ENCODE data around the gene SUFU.
"Not testable (repeated sequence)": the region's sequence is repeated elsewhere in the genome, so short reads cannot be mapped to it uniquely, and the experiment has no call there.

The SUFU gene

DNA sequence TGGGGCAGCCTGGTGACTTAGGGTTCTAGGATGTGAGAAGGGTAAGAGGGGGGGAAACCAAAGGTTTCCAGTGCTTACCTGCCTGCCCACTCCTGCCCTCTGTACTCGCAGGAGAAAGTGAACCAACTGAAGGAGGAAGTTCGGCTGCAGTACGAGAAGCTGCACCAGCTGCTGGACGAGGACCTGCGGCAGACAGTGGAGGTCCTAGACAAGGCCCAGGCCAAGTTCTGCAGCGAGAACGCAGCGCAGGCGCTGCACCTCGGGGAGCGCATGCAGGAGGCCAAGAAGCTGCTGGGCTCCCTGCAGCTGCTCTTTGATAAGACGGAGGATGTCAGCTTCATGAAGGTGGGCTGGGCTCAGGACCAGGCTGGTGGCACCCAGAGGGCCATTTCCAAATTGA is 151.2 kb downstream of the SUFU start:
- no peak for DNase-seq

- no peak for DNase-seq
Observed at GRCh38 chr10:102656026-102656425, 152.3 kb downstream of the SUFU start.

GRCh38 chr10:102656791-102657371 is 153.1 kb downstream of the SUFU start:
- no peak for DNase-seq

GRCh38 chr10:102657451-102657850 is 153.7 kb downstream of the SUFU start:
- DNase-seq: no peak

- no peak for DNase-seq
Observed at GRCh38 chr10:102657984-102658724, 154.4 kb downstream of the SUFU start.

GRCh38 chr10:102658802-102659201 is 155.0 kb downstream of the SUFU start:
- no peak for DNase-seq

GRCh38 chr10:102660888-102661657 is 157.3 kb downstream of the SUFU start:
- peak; percentile 57 for DNase-seq

DNA sequence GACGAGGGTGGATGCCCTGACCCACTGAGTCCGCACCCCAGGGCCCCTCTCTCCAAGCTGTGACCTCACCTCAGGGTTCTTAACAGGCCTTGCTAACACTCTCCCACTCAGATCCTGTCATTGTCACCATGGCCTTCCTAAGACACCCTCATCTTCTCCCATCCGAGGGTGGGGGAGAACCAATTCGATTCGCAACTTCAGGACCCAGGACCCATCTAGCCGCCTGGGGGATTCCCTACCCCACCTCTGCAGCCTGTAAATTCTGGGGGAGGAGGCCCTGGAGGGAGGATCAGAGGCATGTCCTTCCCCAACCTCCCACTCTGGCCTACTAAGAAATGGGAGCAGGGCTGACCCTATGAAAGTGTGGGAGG is 157.9 kb downstream of the SUFU start:
- DNase-seq: no peak

DNA sequence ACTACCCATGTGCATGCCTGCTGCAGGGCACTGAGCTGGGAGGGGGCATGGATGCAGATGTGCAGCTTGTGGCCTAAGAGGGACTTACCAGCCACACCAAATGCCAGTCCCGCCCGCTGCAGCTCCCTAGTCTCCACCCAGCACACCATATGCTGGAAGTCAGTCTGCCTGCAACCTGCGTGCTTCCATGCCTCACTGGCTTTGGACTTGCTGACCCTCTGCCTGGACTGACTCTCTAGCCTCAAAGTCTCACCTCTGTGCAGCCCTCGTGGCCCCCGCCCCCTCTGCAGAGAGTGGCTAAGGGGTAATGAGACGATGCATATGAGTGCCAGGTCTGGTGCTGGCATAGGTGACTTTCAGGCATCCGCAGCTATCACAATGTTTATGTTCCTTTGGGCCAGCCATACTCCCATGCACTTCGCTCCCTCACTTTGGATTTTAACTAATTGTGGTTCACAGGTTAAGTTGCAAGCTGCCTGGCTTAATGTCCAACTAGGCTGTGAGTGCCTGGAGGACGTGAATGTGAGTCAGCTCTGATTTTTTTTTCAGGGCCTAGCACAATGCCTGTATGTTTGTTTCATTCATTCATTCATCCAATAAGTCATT is 162.2 kb downstream of the SUFU start:
- DNase-seq: no peak

- not testable (repeated sequence) for DNase-seq
Observed at GRCh38 chr10:102667411-102667810, 163.6 kb downstream of the SUFU start.

DNA sequence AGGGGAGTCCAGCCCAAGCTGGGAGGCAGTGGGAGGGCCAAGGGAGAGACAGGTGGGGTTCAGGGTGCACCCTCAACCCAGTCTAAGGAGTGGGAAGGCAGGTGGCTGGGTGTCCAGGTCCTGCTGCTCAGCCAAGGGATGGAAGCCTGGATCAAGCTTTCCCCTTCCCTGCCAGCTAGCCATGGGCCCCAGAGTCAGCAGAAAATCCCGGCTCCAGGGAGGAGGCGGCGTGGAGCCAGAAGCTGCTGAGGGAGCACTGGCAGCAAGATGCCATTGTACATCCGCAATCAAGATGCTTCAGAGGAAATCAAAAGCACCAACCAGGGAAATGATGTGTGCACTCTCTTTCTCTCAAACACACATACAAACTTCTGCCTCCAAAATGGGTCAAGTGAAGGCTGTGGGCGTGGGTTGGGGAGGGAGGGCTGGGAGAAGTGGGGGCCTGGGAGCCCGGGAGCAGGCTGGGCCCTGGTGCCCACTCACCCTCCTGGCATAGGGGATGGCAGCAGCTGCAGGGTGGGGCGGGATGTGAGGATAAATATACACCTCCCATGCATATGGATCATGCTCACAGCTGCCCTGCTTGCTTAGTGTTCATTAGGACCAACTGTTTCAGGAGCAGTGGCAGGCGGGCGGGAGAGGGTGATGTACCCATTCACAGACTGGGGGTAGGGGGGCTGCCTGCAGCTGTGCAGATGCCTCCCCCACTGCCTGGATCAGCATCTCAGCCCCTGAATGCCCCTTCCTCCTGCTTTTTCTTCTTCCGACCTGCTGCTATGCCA is 164.7 kb downstream of the SUFU start:
- DNase-seq: no peak

DNA sequence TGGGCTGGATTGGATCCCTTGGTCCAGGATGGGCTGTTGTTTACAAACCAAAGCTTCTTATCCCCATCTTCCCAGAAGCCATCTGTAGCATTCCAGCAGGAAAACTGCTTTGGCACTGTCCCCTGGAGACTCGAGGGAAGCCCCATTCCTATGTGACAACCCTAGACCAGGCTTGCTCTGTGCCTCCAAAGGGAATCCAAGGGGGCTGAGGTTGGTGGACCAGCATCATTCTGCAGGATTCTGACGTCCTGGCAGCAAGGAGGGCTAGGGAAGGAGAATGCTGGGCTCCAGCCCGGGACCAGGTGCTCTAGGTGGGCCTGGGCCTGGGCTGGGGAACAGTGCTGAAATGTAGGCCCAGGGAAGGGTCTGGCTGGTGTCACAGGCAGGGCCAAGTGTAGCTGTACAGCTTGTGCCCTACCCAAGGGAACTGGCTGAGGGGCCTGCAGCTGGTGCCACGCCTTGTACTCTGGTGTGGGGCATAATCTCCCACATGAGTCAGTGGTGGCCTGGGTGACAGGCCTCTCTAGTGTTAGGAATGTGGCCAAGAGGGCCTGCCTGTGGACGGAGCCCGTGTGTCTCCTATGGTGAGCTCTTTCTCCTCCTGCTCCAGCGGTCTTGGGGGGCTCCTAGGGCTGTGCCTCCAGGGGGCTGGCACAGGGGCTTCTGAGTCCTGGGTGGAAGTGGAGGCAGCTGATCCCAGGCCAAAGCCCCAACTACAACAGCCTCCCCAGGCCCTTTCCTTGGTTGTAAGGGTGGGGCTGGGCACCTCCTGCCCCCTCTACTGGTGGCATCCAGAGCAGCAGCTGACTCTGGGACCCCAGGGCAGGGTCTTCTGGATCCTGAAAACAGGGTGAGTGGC is 165.7 kb downstream of the SUFU start:
- no peak for DNase-seq

GRCh38 chr10:102670065-102670670 is 166.4 kb downstream of the SUFU start:
- DNase-seq: no peak

- no peak for DNase-seq
Observed at GRCh38 chr10:102670871-102671434, 167.2 kb downstream of the SUFU start.

GRCh38 chr10:102673236-102673818 is 169.6 kb downstream of the SUFU start:
- DNase-seq: no peak

DNA sequence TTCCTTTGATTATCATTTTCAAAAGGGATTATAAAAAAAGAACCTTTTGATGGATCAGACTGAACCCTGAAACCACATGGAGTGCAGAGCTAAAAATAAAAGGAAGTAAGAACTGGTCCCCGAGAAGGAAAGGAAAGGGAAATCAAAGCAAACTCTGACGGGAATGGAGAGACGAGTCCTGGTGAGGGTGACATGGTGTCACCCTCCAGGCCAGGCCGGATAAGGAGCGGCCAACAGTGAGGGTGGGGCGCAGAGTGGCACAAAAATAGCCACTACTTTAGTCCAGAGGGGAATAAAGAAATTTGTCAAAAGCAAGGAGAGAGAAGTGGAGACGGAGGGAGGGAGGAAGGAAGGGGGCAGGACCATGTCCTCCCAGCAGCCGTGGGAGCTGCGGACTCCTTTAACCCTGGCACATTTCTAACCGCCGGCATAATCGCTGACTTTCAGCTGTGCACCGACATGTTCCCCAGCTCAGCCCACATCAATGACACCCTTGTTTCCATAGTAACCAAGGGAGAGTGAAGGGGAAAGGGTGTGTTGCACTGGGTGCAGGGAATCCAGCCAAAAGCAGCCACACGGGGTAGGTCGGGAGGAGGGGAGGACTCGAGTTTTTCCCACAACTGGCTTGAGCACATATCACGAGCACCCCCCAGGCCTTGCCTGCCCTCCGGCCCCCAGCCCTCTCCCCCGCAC is 170.2 kb downstream of the SUFU start:
- DNase-seq: peak; percentile 58

GRCh38 chr10:102674566-102674965 is 170.8 kb downstream of the SUFU start:
- DNase-seq: no peak

DNA sequence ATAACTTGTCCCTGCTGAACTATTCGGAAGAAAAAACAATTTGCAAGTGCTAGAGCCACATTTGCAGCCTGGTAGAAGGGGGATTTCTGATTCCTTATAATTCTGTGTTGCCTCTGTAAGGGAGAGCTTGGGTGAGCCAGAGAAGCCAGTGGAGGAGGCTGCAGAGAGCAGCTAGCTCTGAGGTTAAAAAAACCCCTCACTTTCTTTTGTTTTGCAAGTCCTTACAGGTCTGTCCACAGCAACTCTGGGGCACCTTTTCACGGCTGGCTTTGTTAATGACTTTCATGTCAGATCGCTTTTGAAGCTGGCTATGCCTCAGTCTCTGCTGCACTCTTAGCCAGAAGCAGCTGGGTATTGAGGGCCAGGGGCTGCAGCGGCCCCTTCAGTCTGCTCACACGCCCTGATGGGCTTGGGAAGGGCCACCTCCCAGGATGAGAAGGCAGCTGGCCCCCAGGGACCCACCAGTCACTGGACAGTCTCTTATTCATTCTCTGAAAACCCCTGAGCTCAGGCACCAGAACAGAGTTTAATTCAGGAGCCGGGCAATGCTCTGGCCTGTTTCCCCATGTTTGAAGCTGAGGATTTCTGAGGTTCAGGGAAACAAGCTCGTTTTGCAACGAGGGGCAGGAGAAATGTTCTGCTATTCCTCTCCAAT is 171.4 kb downstream of the SUFU start:
- no peak for DNase-seq

All from activated naive CD4-positive, alpha-beta T cell treated with anti-CD3 and anti-CD28 coated beads, Interleukin-2, amount 50 U/mL, for 16 hours (primary cell).